NCI-H510A treated with DMSO at 0.1 percent for 48 hours (cell line): Measurements from ENCODE around the gene GLYATL3.
A peak's percentile ranks its signal among the peaks of the same experiment; 100 is the strongest.
"Not testable (repeated sequence)": the region's sequence is repeated elsewhere in the genome, so short reads cannot be mapped to it uniquely, and the experiment has no call there.

Source experiments
- DNase-seq: peaks from one replicate; lab custom pipeline; 2025; lab: John Stamatoyannopoulos, UW

The GLYATL3 gene

DNA sequence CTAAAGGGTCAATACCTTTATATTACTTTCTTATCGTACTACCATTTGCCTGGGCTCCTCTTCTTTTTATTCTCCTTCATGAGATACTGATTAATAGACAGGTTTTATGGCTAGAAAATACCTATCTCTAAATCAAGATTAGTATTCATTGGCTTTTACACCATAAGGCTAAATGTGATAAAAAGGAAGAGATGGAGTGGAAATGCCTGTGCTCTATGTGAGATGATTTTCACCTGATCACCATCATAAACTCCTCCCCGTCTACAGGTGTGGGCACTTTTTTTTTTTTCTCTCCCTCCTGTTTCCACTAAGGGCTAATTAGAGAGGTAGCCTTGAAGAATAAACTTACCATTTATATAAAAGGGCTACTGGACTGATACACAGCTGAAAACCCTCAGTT, at the start of gene GLYATL3:
Gene GLYATL3 (plus strand): TSS at position 301 of the 400 bp plus-strand sequence. CDS start 12,068 bp downstream, outside the sequence.
- DNase-seq = no peak

DNA sequence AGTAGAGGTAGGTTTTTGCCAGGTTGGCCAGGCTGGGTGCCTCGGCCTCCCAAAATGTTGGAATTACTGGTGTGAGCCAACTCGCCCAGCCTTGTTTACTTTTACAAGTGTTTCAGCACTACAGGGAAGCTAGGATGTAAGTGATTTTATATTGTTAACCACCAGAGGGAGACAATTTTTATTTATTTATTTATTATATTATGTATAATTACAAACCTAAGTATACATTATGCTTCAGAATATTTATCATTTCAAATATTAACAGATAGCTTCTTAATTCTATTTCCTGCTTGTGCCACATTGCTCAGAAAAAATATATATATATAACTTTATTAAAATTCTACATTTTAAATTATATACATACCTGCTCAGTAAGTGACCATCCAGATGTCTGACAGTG, 46.5 kb upstream of the GLYATL3 start:
- DNase-seq = peak; percentile 46

DNA sequence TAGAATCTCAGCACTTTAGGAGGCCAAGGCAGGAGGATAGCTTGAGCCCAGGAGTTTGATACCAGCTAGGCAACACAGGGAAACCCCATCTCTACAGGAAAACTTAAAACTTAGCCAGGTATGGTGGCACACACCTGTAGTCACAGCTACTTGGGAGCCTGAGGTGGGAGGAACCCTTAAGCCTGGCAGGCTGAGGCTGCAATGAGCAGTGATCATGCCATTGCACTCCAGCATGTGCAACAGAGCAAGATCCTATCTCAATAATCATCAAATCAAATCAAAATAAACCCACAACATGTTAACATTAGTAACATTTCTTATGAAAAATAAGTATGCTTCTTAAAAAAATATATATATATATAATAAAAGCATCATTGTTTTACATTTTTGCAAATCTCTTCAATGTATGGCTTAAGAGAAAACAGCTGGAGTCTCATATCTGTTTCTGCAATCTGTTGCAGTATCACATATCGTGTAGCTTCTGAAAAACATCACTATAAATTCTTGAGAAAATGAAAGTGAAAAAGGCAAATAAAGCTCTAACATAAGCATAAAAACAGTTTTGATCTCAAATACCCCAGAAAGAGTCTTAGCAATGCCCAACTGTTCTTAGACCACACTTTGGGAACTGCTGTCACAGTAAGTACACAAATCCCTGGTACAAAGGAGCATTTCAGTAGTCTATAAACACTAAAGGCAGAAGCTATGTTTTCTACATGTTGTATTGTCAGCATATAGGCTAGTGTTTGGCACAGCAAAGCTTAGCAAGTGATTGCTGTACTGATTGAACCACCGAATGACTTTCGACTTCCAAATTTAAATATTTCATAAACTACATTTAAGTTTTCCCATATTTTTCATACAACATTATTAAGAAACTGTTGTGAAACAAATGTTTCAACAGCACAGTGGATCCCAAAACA, 44.7 kb upstream of the GLYATL3 start:
- no peak for DNase-seq

DNA sequence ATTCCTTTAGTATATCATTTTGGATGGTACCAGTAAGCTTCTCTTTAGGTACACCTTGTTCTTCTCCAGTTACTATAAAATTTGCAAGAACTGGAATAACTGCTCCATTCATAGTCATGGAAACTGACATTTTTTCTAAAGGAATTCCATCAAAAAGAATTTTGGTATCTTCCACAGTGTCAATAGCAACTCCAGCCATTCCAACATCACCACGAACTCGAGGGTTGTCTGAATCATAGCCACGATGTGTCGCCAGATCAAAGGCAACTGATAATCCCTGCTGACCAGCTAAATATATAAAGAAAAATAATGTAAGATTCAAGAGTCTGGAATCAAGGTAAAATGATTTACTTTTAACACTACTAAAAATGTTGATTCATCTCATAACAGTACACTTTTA, 42.0 kb upstream of the GLYATL3 start:
- DNase-seq = no peak

DNA sequence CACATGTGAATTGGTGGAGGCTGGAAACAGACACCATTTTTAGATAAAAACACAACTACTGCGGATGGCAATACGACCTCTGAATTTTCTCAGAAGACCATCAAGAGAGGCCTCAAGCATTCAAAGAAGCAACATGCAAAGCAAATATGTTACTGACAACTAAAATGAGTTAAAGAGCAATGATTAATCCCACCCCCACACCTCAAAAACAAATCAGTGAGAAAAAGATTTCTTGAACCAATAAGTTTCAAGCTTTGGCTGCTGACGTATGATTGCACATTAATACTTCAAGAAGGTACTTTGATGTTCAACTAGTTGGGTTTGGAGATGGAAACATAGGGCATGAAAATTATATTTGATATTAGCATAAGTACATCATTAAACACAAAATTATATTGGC, 37.7 kb upstream of the GLYATL3 start:
- DNase-seq = no peak

DNA sequence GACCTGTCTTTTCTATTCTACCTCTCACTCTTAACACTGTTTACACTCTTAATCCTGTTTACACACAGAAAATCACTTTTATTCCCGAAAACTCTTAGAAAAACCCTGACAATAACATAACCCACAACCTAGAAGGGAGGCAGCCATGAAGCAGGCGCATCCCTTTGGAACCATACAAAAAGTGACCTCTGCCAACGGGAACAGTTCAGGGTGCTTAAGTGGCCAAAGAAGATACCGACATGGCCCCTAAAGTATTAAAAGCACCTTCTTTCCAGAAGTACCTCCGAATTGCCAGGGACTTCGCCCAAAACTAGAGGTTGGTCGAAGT, 37.2 kb upstream of the GLYATL3 start:
- DNase-seq = no peak

DNA sequence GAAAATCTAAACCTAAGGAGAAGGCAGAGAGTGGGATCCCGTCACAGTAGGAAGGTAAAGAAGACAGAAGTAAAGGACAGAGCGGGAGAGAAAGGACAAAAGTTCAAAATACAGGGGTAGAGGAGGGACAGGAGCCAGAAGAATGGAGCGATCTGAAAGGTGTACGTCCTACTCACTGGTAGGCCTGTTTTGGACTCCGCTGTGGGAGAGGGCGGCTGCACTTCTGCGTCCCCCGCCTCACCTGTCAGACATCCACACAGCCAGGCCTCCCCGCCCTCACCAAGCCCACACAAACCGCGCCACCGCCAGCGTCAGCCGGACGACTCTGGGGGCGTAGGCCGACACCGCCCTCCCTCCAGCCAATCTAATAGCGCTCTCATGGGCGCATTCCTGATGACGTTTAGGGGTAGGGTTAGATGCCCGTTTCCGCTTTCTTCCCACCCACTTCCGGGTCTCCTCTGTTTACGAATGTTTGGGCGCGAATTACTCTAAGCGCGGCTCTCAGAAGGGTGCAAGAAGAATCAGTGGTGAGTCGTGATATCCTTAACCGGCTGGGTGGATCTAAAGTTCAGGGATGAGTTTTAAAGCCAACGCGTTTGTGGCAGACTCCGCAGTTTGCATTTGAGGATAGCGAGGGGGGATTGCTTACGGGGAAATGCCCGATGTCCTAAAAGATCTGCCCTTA, 36.7 kb upstream of the GLYATL3 start, which contains the start of the genes CENPQ and MMUT:
Gene CENPQ (plus strand): TSS at position 444 of the 685 bp plus-strand sequence. CDS start 6,807 bp downstream, outside the sequence.
Gene MMUT (minus strand): TSS at position 327 of the 685 bp plus-strand sequence. CDS start 3,787 bp downstream, outside the sequence.
- peak; percentile 96 for DNase-seq

DNA sequence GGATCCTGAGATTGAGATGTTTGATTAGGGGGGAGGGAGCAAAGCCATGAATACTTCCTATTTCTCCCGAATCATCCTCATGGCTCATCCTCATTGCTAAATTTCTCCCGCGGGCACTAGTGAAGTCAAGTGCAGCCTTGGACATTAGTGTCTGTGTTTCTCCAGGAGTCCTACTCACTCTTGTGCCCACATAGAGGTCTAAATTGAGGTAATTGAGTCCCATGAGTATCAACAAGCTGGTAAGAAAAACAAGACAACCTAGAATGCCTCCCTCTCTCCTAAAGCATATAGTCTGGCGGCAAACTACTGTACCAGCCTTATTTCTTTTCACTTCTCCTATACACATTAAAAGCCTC, 36.1 kb upstream of the GLYATL3 start:
- DNase-seq = peak; percentile 14

DNA sequence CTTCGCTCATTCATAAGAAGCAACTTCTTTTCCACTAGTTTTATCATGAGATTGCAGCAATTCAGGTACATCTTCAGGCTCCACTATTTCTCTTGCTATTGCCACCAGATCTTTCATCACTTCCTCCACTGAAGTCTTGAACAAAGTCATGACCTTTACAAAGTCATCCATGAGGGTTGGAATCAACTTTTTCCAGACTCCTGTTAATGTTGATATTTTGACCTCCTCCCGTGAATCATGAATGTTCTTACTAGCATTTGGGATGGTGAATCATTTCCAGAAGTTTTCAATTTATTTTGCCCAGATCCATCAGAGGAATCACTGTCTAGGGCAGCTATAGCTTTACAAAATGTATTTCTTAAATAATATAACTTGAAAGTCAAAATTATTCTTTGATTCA, 35.0 kb upstream of the GLYATL3 start:
- no peak for DNase-seq

DNA sequence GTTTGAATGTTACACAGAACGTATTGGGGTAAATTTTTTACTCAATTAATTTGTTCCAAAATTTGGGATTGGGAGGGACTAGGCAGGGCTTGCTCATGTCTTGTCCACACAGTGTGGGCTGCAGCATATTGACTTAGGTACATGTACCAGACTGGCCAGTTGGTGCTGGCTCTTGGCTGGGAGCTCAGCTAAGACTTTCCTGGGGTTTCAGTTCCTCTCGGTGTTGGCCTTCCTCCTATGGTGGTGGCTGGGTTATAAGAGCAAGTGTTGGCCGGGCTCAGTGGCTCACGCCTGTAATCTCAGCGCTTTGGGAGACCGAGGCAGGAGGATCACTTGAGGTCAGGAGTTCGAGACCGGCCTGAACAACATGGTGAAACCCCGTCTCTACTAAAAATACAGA, 31.7 kb upstream of the GLYATL3 start:
- no peak for DNase-seq

DNA sequence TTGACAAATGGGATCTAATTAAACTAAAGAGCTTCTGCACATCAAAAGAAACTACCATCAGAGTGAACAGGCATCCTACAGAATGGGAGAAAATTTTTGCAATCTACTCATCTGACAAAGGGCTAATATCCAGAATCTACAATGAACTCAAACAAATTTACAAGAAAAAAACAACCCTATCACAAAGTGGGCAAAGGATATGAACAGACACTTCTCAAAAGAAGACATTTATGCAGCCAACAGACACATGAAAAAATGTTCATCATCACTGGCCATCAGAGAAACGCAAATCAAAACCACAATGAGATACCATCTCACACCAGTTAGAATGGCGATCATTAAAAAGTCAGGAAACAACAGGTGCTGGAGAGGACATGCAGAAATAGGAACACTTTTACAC, 23.2 kb upstream of the GLYATL3 start:
- DNase-seq = not testable (repeated sequence)

DNA sequence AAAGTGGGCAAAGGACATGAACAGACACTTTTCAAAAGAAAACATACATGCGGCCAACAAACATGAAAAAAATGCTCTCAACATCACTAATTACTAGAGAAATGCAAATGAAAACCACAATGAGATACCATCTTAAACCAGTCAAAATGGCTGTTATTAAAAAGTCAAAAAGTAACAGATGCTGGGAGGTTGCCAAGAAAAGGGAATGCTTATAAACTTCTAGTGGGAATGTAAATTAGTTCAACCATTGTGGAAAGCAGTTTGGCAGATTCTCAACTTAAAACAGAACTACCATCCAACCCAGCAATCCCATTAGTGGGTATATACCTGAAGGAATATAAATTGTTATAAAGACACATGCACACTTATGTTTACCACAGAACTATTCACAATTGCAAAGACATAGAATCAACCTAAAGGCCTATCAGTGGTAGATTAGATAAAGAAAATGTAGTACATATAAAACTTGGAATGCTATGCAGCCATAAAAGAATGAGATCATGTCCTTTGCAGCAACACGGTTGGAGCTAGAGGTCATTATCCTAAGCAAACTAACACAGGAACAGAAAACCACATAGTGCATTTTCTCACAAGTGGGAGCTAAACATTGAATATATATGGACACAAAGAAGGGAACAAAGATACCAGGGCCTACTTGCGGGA, 20.3 kb upstream of the GLYATL3 start:
- no peak for DNase-seq

DNA sequence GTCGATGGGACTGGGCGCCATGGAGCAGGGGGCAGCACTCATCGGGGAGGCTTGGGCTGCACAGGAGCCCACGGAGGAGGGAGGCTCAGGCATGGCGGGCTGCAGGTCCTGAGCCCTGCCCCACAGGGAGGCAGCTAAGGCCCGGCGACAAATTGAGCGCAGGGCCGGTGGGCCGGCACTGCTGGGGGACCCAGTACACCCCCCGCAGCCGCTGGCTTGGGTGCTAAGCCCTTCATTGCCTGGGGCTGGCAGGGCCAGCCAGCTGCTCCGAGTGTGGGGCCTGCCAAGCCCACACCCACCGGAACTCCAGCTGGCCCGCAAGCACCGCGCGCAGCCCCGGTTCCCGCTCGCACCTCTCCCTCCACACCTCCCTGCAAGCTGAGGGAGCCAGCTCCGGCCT, 17.9 kb upstream of the GLYATL3 start:
- DNase-seq = not testable (repeated sequence)

DNA sequence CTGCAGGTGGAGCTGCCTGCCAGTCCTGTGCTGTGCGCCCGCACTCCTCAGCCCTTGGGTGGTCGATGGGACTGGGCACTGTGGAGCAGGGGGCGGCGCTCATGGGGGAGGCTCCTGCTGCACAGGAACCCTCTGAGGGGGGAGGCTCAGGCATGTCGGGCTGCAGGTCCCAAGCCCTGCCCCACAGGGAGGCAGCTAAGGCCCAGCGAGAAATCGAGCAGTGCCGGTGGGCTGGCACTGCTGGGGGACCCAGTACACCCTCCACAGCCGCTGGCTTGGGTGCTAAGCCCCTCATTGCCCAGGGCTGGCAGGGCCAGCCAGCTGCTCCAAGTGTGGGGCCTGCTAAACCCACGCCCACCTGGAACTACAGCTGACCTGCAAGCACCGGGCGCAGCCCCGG, 16.3 kb upstream of the GLYATL3 start:
- not testable (repeated sequence) for DNase-seq

DNA sequence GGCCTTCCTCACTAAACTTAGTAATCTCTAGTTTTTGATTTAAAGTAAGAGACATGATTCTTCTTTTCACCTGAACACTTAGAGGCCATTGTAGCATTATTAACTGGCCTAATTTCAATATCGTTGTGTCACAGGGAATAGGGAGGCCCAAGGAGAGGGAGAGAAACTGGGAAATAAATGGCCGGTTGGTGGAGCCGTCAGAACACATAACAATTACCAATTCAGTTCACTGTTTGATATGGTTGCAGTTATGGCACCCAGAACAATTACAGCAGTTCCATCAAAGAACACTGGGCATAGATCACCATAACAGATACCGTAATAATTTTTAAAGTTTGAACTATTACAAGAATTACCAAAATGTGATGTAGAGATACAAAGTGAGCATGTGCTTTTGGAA, 9.1 kb upstream of the GLYATL3 start:
- DNase-seq = no peak

DNA sequence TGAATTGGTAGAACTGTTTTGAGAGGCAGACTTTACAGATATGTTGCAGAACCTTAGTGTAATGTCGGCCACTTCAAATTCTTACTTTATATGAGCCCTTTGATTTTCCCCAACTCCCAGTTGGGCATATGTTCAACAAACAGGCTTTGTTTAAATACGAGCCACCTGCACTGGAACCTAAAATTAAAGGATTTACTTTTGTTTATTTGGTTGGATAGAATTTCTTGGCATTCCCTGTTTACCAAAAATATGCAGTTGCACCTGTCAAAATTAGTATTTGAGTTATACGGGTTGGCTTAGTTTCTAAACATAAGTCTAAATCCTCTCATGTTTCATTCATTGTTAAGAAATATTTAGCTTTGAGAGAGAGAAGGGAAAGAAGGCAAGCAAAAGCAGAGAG, 2.4 kb upstream of the GLYATL3 start:
- DNase-seq = no peak

DNA sequence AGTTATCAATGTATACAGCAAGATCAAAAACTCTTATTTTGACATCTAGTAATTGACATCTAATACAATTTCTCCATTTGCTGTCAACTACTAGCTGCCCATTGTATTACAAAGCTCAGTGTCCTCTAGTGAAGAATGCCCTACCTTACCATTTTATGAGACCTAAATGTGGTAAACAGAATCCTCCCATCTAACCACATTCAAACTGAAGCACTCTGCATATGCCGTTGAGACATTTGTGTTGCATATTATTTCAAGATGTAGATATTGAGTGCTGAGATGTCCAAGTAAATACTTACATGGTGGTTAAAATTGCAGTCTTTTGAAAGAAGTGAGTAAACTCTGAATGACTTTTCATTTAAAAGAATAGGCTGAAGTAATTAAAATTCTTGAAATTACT, 597 bp upstream of the GLYATL3 start:
- DNase-seq = no peak

DNA sequence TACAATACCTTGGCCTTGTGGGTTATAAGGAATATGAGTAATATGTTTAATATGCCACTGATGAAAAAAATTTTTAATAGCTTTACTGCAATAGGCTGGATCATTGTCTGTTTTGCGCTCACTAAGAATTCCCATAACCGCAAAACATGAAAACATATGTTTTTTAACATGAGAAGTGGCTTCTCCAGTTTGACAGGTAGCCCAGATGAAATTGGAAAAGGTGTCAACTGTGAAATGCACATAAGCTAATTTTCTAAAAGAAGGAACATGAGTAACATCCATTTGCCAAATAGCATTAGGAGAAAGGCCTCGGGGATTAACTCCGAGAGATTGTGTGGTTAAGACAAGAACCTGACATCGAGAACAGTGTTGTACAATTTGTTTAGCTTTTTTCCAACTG, 4.9 kb downstream of the GLYATL3 start:
- DNase-seq = no peak

DNA sequence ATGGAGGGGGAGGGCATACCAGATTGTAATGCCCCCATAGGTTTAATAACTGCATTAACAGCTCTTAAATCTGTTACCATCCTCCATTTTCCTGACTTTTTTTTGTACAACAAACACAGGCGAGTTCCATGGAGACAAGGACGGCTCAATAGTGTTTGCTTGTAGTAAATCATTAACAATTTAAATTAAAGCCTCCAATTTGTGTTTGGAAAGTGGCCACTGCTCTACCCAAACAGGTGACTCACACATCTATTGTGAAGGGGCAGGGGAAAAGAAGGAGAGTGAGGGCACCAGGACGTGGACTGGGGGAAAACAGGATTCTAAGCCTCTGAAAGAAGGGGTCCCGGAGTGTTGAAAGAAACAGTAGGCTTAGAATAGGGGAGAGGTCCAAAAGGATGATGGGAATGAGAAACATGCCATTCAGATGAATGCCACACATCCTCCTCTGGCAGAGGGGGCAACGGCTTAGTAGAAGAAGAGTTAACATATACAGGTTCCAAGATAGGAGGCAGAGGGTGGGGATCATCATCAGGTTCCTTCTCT, 6.9 kb downstream of the GLYATL3 start:
- no peak for DNase-seq

DNA sequence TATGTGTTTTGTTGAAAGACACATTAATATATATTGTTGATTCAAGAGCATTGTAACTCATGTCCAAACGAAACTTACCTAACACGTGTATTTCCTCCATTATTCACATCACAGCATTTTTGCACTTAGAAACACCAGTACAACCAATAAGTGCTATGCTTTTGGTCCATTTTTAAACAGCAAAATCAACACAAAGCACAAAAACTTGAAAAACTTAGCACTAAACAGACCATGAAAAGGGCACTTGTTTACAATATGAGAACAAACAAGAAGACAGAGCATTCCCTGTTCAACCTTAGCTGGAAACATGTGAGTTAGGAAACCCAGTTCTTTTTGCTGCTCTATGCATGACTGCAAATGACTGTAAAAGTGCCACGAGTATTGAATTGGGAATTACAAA, 9.6 kb downstream of the GLYATL3 start:
- DNase-seq = no peak

DNA sequence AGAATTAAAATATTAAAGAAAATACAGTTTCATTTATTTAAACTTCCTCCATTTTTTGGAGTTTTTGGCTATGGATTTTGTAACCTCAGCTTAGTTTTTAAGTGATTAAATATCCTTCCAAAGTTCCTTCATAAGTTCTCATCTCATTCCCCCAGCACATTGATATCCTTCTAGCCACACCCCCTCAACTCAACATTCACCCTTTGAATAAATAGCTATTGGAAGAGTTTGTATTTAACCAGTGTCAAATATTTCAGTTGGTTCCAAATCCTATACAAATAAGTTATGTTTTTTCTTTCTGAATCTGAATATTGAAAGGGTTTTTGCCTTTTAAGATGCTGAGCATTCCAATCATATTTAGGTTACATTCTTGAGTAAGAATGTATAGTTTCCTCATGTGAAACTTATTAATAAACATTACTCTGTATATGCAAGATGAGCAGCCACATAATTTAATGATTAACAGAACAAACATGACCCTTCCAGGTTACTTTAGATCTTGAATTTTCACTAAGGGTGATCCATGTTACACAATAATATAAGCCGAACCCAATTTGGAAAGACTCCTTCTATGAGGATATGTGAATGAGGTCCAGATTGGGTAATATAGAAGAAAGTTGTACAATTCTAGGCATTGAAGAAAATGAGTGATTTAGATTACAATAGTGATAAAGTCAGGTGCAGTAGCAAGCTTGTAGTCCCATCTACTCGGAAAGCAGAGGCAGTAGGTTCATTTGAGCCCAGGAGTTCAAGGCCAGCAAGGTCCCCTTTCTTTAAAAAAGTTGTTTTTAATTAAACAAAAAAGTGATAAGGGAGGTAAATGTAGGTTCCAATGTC, 13.6 kb downstream of the GLYATL3 start:
- DNase-seq = no peak
